HG03460 (cell line): Measurements from ENCODE around the gene EAPP.
"Not testable (repeated sequence)": the region's sequence is repeated elsewhere in the genome, so short reads cannot be mapped to it uniquely, and the experiment has no call there.

ENCODE experiments used
- ATAC-seq: cut with Tn5 transposase; IDR thresholded peaks from one replicate; pipeline ENCODE4 v1.9.1; 2021; ENCODE audit not compliant: unreplicated experiment

EAPP gene

GRCh38 chr14:34488528-34488927 lies 51.0 kb downstream of the EAPP start:
- ATAC-seq = no peak

GRCh38 chr14:34484726-34485125 lies 54.8 kb downstream of the EAPP start:
- no peak for ATAC-seq

- ATAC-seq = no peak
Measured at GRCh38 chr14:34482463-34482862, 57.0 kb downstream of the EAPP start.

- no peak for ATAC-seq
Measured at GRCh38 chr14:34479694-34480093, 59.8 kb downstream of the EAPP start.

- ATAC-seq = no peak
Measured at GRCh38 chr14:34478261-34478660, 61.2 kb downstream of the EAPP start.

- not testable (repeated sequence) for ATAC-seq
Measured at GRCh38 chr14:34476036-34476435, 63.5 kb downstream of the EAPP start.

GRCh38 chr14:34475163-34475562 lies 64.3 kb downstream of the EAPP start:
- ATAC-seq = no peak

- no peak for ATAC-seq
Measured at GRCh38 chr14:34474187-34474679, 65.3 kb downstream of the EAPP start.

- ATAC-seq = no peak
Measured at GRCh38 chr14:34472706-34473279, 66.7 kb downstream of the EAPP start.

- no peak for ATAC-seq
Measured at GRCh38 chr14:34470319-34470718, 69.2 kb downstream of the EAPP start.

- ATAC-seq = no peak
Measured at GRCh38 chr14:34466691-34467090, 72.8 kb downstream of the EAPP start.
